ENCODE results near the gene SH2D7.

GRCh38 chr15:78110096-78110495 is 17.7 kb downstream of the SH2D7 start:
- TF ChIP-seq POLR2AphosphoS5 (IDR thresholded peaks at IDR 0.05; ENCODE audit: low read depth, low read length) (no peak), TCF7L2 (IDR thresholded peaks at IDR 0.05; ENCODE audit: low read depth, low read length) (no peak), SIN3A (IDR thresholded peaks at IDR 0.05; ENCODE audit: borderline replicate concordance, insufficient read depth, low read depth, low read length) (no peak)
- TF ChIP-seq, protein P1, sequence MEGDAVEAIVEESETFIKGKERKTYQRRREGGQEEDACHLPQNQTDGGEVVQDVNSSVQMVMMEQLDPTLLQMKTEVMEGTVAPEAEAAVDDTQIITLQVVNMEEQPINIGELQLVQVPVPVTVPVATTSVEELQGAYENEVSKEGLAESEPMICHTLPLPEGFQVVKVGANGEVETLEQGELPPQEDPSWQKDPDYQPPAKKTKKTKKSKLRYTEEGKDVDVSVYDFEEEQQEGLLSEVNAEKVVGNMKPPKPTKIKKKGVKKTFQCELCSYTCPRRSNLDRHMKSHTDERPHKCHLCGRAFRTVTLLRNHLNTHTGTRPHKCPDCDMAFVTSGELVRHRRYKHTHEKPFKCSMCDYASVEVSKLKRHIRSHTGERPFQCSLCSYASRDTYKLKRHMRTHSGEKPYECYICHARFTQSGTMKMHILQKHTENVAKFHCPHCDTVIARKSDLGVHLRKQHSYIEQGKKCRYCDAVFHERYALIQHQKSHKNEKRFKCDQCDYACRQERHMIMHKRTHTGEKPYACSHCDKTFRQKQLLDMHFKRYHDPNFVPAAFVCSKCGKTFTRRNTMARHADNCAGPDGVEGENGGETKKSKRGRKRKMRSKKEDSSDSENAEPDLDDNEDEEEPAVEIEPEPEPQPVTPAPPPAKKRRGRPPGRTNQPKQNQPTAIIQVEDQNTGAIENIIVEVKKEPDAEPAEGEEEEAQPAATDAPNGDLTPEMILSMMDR (IDR thresholded peaks at IDR 0.05): no peak
- TF ChIP-seq, protein P2, sequence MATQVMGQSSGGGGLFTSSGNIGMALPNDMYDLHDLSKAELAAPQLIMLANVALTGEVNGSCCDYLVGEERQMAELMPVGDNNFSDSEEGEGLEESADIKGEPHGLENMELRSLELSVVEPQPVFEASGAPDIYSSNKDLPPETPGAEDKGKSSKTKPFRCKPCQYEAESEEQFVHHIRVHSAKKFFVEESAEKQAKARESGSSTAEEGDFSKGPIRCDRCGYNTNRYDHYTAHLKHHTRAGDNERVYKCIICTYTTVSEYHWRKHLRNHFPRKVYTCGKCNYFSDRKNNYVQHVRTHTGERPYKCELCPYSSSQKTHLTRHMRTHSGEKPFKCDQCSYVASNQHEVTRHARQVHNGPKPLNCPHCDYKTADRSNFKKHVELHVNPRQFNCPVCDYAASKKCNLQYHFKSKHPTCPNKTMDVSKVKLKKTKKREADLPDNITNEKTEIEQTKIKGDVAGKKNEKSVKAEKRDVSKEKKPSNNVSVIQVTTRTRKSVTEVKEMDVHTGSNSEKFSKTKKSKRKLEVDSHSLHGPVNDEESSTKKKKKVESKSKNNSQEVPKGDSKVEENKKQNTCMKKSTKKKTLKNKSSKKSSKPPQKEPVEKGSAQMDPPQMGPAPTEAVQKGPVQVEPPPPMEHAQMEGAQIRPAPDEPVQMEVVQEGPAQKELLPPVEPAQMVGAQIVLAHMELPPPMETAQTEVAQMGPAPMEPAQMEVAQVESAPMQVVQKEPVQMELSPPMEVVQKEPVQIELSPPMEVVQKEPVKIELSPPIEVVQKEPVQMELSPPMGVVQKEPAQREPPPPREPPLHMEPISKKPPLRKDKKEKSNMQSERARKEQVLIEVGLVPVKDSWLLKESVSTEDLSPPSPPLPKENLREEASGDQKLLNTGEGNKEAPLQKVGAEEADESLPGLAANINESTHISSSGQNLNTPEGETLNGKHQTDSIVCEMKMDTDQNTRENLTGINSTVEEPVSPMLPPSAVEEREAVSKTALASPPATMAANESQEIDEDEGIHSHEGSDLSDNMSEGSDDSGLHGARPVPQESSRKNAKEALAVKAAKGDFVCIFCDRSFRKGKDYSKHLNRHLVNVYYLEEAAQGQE (IDR thresholded peaks at IDR 0.05; ENCODE audit: insufficient read depth in 1 of 2, low read depth in 2 of 2, low read length in 1 of 2): no peak

All from Panc1 (cell line).